Stimulated activated CD4-positive, alpha-beta T cell treated with anti-CD3 and anti-CD28 coated beads, Interleukin-15, amount 100 ng/mL, for 1 hour (primary cell): ENCODE measurements around the gene BRD4.

Source experiments
- DNase-seq, 2 donors: peaks; one replicate each; pipeline ENCODE4 v3.0.0-alpha.2; 2020; ENCODE audit warnings: low read depth in 1 of 2, low spot score in 1 of 2

BRD4 gene

GRCh38 chr19:15250640-15250993 is 81.7 kb downstream of the BRD4 start:
- DNase-seq = no peak

GRCh38 chr19:15249972-15250639 is 82.2 kb downstream of the BRD4 start:
- DNase-seq = no peak

GRCh38 chr19:15249528-15249874 is 82.8 kb downstream of the BRD4 start:
- no peak for DNase-seq

GRCh38 chr19:15248648-15249527 is 83.5 kb downstream of the BRD4 start:
- no peak for DNase-seq

GRCh38 chr19:15248106-15248505 is 84.2 kb downstream of the BRD4 start:
- no peak for DNase-seq

GRCh38 chr19:15247107-15248014 is 85.0 kb downstream of the BRD4 start:
- DNase-seq = no peak

- DNase-seq = no peak
Measured at GRCh38 chr19:15246198-15246481, 86.2 kb downstream of the BRD4 start.

- no peak for DNase-seq
Measured at GRCh38 chr19:15245370-15246197, 86.8 kb downstream of the BRD4 start.

- no peak for DNase-seq
Measured at GRCh38 chr19:15244808-15245207, 87.5 kb downstream of the BRD4 start.

GRCh38 chr19:15244106-15244803 is 88.1 kb downstream of the BRD4 start:
- DNase-seq = no peak

GRCh38 chr19:15243236-15243957 is 88.9 kb downstream of the BRD4 start:
- DNase-seq = no peak

GRCh38 chr19:15241259-15241910 is 91.0 kb downstream of the BRD4 start:
- DNase-seq = no peak

- DNase-seq = no peak
Measured at GRCh38 chr19:15240515-15240914, 91.8 kb downstream of the BRD4 start.

GRCh38 chr19:15239337-15239949 is 92.9 kb downstream of the BRD4 start:
- DNase-seq = no peak

GRCh38 chr19:15238639-15239155 is 93.6 kb downstream of the BRD4 start:
- DNase-seq = no peak

GRCh38 chr19:15237759-15238638 is 94.3 kb downstream of the BRD4 start:
- no peak for DNase-seq

- no peak for DNase-seq
Measured at GRCh38 chr19:15236886-15237285, 95.5 kb downstream of the BRD4 start.

GRCh38 chr19:15235781-15236180 is 96.6 kb downstream of the BRD4 start:
- DNase-seq = no peak
